Measurements from ENCODE around the gene AIF1L. TPM values are rescaled to one million over a fixed set of nuclear protein-coding genes. Genes with fewer than 3 reads are reported as not detected.

The AIF1L gene
- total RNA-seq, 4 donors from 2014 or later = 15.2 to 28.7 (median 21.0) TPM

GRCh38 chr9:131161585-131161984, 65.3 kb downstream of the AIF1L start:
- no peaks in the 10 kb centered on the region for H3K9me3 ChIP-seq
- 89% methylated on average over 6 of the region's 6 CpGs for WGBS
- peaks cover 88% of the 10 kb centered on the region for H3K36me3 ChIP-seq
- no peak overlapping the region for H3K27ac ChIP-seq
- no peak overlapping the region for H3K4me3 ChIP-seq
- TF ChIP-seq POLR2AphosphoS5 (IDR thresholded peaks at IDR 0.05) (no peak), EP300 (IDR thresholded peaks at IDR 0.05) (no peak)
- no peak for DNase-seq (ENCODE audit: low spot score in 2 of 2)
- H3K27me3 ChIP-seq = no peaks in the 10 kb centered on the region
- no peaks in the 10 kb centered on the region for H3K4me1 ChIP-seq

DNA sequence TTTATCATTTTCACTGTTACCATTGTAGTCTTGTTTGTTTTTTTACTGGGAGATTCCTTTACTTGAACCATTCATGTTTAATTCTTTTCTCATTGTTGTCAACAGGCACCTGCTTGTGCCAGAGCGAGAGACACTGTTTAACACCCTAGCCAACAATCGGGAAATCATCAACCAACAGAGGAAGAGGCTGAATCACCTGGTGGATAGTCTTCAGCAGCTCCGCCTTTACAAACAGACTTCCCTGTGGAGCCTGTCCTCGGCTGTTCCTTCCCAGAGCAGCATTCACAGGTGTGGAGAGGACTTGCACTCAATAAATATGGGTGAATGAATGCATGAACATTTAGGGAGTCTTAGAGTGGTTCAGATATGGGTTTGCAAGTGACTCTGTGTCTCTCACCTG, 66.6 kb downstream of the AIF1L start:
- 100% methylated on average over 4 of the region's 4 CpGs for WGBS
- Histone ChIP-seq H3K9me3 (no peaks in the 10 kb centered on the region), H3K27me3 (no peaks in the 10 kb centered on the region), H3K36me3 (peaks cover 80% of the 10 kb centered on the region), H3K27ac (no peak overlapping the region), H3K4me1 (no peaks in the 10 kb centered on the region), H3K4me3 (no peak overlapping the region)
- TF ChIP-seq EP300 (IDR thresholded peaks at IDR 0.05) (no peak), POLR2AphosphoS5 (IDR thresholded peaks at IDR 0.05) (no peak), POLR2A (IDR thresholded peaks at IDR 0.05) (no peak)
- DNase-seq (ENCODE audit: low spot score in 2 of 2) = no peak

DNA sequence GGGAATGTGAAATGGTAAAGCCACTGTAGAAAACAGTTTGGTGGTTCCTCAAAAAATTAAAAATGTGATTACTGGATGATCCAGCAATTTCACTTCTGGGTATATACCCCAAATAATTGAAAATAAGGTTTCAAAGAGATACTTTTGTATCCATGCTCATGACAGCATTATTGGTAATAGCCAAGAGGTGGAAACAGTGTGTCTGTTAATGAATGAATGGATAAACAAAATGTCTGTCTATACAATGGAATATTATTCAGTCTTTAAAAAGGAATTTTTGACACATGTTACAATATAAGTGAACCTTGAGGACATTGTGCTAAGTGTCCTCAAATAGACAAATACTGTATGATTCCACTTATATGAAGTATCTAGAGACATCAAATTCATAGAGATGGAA, 69.2 kb downstream of the AIF1L start:
- H3K9me3 ChIP-seq = no peaks in the 10 kb centered on the region
- no peak for DNase-seq (ENCODE audit: low spot score in 2 of 2)
- no peaks in the 10 kb centered on the region for H3K4me1 ChIP-seq
- no peak overlapping the region for H3K4me3 ChIP-seq
- TF ChIP-seq CTCF (IDR thresholded peaks at IDR 0.05) = no peak
- TF ChIP-seq EP300 (IDR thresholded peaks at IDR 0.05) = no peak
- no peak for TF ChIP-seq POLR2A (IDR thresholded peaks at IDR 0.05)
- H3K36me3 ChIP-seq = peaks cover 64% of the 10 kb centered on the region
- no peak overlapping the region for H3K27ac ChIP-seq
- H3K27me3 ChIP-seq = no peaks in the 10 kb centered on the region

- Histone ChIP-seq H3K27ac (no peak overlapping the region), H3K36me3 (peaks cover 56% of the 10 kb centered on the region)
- no peak for DNase-seq (ENCODE audit: low spot score in 2 of 2)
Observed at GRCh38 chr9:131167146-131167692, 70.9 kb downstream of the AIF1L start.

GRCh38 chr9:131167936-131168335, 71.6 kb downstream of the AIF1L start:
- no peak for DNase-seq (ENCODE audit: low spot score in 2 of 2)
- H3K4me1 ChIP-seq = no peaks in the 10 kb centered on the region
- no peaks in the 10 kb centered on the region for H3K9me3 ChIP-seq
- no peaks in the 10 kb centered on the region for H3K27me3 ChIP-seq
- WGBS = 92% methylated on average over 4 of the region's 4 CpGs
- TF ChIP-seq POLR2A (IDR thresholded peaks at IDR 0.05) (no peak), CTCF (IDR thresholded peaks at IDR 0.05) (no peak), POLR2AphosphoS5 (IDR thresholded peaks at IDR 0.05) (no peak), EP300 (IDR thresholded peaks at IDR 0.05) (no peak)
- no peak overlapping the region for H3K27ac ChIP-seq
- H3K36me3 ChIP-seq = peaks cover 49% of the 10 kb centered on the region
- H3K4me3 ChIP-seq = no peak overlapping the region

More at GRCh38 chr9:131167146-131167692, 70.9 kb downstream of the AIF1L start:
- no peaks in the 10 kb centered on the region for H3K9me3 ChIP-seq
- 51% methylated on average over 6 of the region's 6 CpGs for WGBS
- TF ChIP-seq POLR2A (IDR thresholded peaks at IDR 0.05) (no peak), EP300 (IDR thresholded peaks at IDR 0.05) (no peak), CTCF (IDR thresholded peaks at IDR 0.05) (no peak), POLR2AphosphoS5 (IDR thresholded peaks at IDR 0.05) (no peak)
- H3K27me3 ChIP-seq = no peaks in the 10 kb centered on the region
- no peak overlapping the region for H3K4me3 ChIP-seq
- H3K4me1 ChIP-seq = no peaks in the 10 kb centered on the region

DNA sequence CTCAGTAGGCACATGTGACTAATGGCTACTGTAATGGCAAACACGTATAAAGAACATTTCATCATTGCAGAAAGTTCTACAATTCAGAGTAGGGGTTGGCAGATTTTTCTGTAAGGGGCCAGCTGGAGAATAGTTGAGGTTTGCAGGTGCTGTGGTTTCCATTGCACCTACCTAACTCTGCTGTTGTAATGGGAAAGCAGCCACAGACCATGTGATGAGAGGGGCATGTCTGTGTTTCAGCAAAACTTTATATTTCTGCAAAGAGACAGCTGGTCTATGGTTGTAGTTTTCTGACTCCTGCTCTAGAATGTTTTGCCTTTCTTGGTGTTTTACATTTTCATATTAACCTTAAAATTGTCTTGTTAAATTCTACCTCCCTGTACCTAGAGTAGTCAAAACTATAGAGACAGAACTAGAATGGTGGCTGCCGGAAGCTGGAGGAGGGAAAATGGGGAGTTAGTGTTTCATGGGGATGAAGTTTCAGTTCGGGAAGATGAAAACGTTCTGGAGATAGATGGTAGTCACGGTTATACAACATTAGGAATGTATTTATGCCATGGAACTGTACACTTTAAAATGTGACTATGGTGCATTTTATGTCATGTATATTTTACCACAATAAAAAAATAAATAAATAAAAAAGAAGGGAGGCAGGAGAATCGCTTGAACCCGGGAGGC, 73.4 kb downstream of the AIF1L start:
- Histone ChIP-seq H3K27ac (no peak overlapping the region), H3K4me1 (no peaks in the 10 kb centered on the region), H3K27me3 (no peaks in the 10 kb centered on the region), H3K4me3 (no peak overlapping the region), H3K36me3 (peaks cover 43% of the 10 kb centered on the region), H3K9me3 (no peaks in the 10 kb centered on the region)
- no peak for DNase-seq (ENCODE audit: low spot score in 2 of 2)
- WGBS = 91% methylated on average over 7 of the region's 7 CpGs
- no peak for TF ChIP-seq CTCF (IDR thresholded peaks at IDR 0.05)
- TF ChIP-seq POLR2A (IDR thresholded peaks at IDR 0.05) = no peak
- TF ChIP-seq EP300 (IDR thresholded peaks at IDR 0.05) = no peak
- TF ChIP-seq POLR2AphosphoS5 (IDR thresholded peaks at IDR 0.05) = no peak

Other genes starting within 250 kb of the AIF1L start
- gene QRFP, start 199.7 kb upstream of the AIF1L start, total RNA-seq = not detected
- not detected for gene FIBCD1, start 157.3 kb upstream of the AIF1L start, total RNA-seq
- 10 to 100 TPM in 1 of 4 donors, 1 to 10 TPM in 3; 4.0 to 16.9 (median 5.2) TPM for gene LAMC3, start 87.4 kb upstream of the AIF1L start, total RNA-seq
- gene NUP214, start 29.1 kb downstream of the AIF1L start, total RNA-seq = 100 to 1,000 TPM in 1 of 4 donors, 10 to 100 TPM in 3; 36.1 to 104 (median 69.6) TPM
- gene FAM78A, start 180.0 kb downstream of the AIF1L start, total RNA-seq = 1 to 10 TPM in 3 of 4 donors, under 1 TPM in 1; 0.81 to 2.0 (median 1.3) TPM
- 1 to 10 TPM in 1 of 4 donors, under 1 TPM in 3; 0.80 to 1.1 (median 0.92) TPM for gene PLPP7, start 193.2 kb downstream of the AIF1L start, total RNA-seq